ENCODE results near the gene RPL12. TPM values are rescaled to one million over a fixed set of nuclear protein-coding genes. Genes with fewer than 3 reads are reported as not detected.

RPL12 gene
- total and polyA plus RNA-seq, 4 donors = 289 to 829 (median 485) TPM

GRCh38 chr9:127455324-127455992 is 4.3 kb upstream of the RPL12 start:
- Histone ChIP-seq H3K9ac (ENCODE audit: low read depth in 1 of 2, low read length in 2 of 2) (no peak overlapping the region), H3K36me3 (ENCODE audit: control insufficient read depth in 4 of 4, insufficient read depth in 3 of 4, low read depth in 1 of 4, low read length in 3 of 4) (peaks cover 5 to 22% (median 11%) of the 10 kb centered on the region in 4 donors), H3K27ac (ENCODE audit: low read depth in 1 of 2, low read length in 2 of 2) (no peak overlapping the region), H3K9me3 (ENCODE audit: control insufficient read depth in 4 of 4, low read length in 3 of 4) (no peaks in the 10 kb centered on the region), H3K4me1 (ENCODE audit: control insufficient read depth in 4 of 4, insufficient read depth in 4 of 4, low read length in 3 of 4) (peaks cover 2 to 27% (median 16%) of the 10 kb centered on the region in 4 donors), H3K4me3 (ENCODE audit: low read depth in 1 of 3, low read length in 3 of 3) (no peak overlapping the region), H3K27me3 (ENCODE audit: control insufficient read depth in 4 of 4, insufficient read depth in 4 of 4, low read length in 3 of 4) (no peaks in the 10 kb centered on the region)
- WGBS = 53% methylated on average over 6 of the region's 6 CpGs
- peak; percentile 56 for DNase-seq (ENCODE audit: low spot score)
- TF ChIP-seq FOXA2 (IDR thresholded peaks at IDR 0.05) = no peak
- TF ChIP-seq GABPA (IDR thresholded peaks at IDR 0.05 in 1 of 2, conservative IDR thresholded peaks at IDR 0.05 in 1 of 2) = peak in 1 of 2 donors; percentile 57
- peak; percentile 47 for TF ChIP-seq CTCF (IDR thresholded peaks at IDR 0.05; ENCODE audit: low read depth, low read length, missing input control)
- TF ChIP-seq RAD21 (IDR thresholded peaks at IDR 0.05) = peak; percentile 68 to 80

- H3K4me3 ChIP-seq (ENCODE audit: low read depth in 1 of 3, low read length in 3 of 3) = no peak overlapping the region
- peak overlapping the region; percentile 89 to 94 for H3K27ac ChIP-seq (ENCODE audit: low read depth in 1 of 2, low read length in 2 of 2)
- H3K4me1 ChIP-seq (ENCODE audit: control insufficient read depth in 4 of 4, insufficient read depth in 4 of 4, low read length in 3 of 4) = peaks cover 7 to 38% (median 26%) of the 10 kb centered on the region in 4 donors
These were observed 1.5 kb upstream of the RPL12 start for GRCh38 chr9:127452691-127453090.

More at GRCh38 chr9:127452691-127453090, 1.5 kb upstream of the RPL12 start:
- H3K9me3 ChIP-seq (ENCODE audit: control insufficient read depth in 4 of 4, low read length in 3 of 4) = no peaks in the 10 kb centered on the region
- no peak overlapping the region for H3K9ac ChIP-seq (ENCODE audit: low read depth in 1 of 2, low read length in 2 of 2)
- peak; percentile 45 for DNase-seq (ENCODE audit: low spot score)
- peak; percentile 67 for TF ChIP-seq FOXA1 (IDR thresholded peaks at IDR 0.05)
- TF ChIP-seq ATF3 (IDR thresholded peaks at IDR 0.05) = no peak
- peak; percentile 51 for TF ChIP-seq SP1 (IDR thresholded peaks at IDR 0.05)
- peak; percentile 75 to 94 for TF ChIP-seq RXRA (IDR thresholded peaks at IDR 0.05)
- TF ChIP-seq HNF4A (conservative IDR thresholded peaks at IDR 0.05) = peak; percentile 58 to 82
- TF ChIP-seq MAX (IDR thresholded peaks at IDR 0.05) = no peak
- peak; percentile 94 for TF ChIP-seq FOXA2 (IDR thresholded peaks at IDR 0.05)
- TF ChIP-seq TAF1 (conservative IDR thresholded peaks at IDR 0.05) = no peak
- peak; percentile 91 for TF ChIP-seq ZBTB33 (IDR thresholded peaks at IDR 0.05)
- peak in 1 of 2 donors; percentile 49 for TF ChIP-seq JUND (IDR thresholded peaks at IDR 0.05)
- no peak for TF ChIP-seq HNF4G (IDR thresholded peaks at IDR 0.05)
- no peak for TF ChIP-seq GABPA (IDR thresholded peaks at IDR 0.05 in 1 of 2, conservative IDR thresholded peaks at IDR 0.05 in 1 of 2)
- peak; percentile 70 for TF ChIP-seq REST (IDR thresholded peaks at IDR 0.05)
- TF ChIP-seq CTCF (IDR thresholded peaks at IDR 0.05; ENCODE audit: low read depth, low read length, missing input control) = no peak
- TF ChIP-seq EGR1 (IDR thresholded peaks at IDR 0.05; ENCODE audit: low read depth in 2 of 2) = no peak
- no peak for TF ChIP-seq NR2F2 (IDR thresholded peaks at IDR 0.05)
- TF ChIP-seq YY1 (IDR thresholded peaks at IDR 0.05) = peak; percentile 60
- peak in 1 of 2 donors; percentile 13 for TF ChIP-seq RAD21 (IDR thresholded peaks at IDR 0.05)
- WGBS = 31% methylated on average over 4 of the region's 4 CpGs
- no peaks in the 10 kb centered on the region for H3K27me3 ChIP-seq (ENCODE audit: control insufficient read depth in 4 of 4, insufficient read depth in 4 of 4, low read length in 3 of 4)
- peaks cover 7 to 28% (median 17%) of the 10 kb centered on the region in 4 donors for H3K36me3 ChIP-seq (ENCODE audit: control insufficient read depth in 4 of 4, insufficient read depth in 3 of 4, low read depth in 1 of 4, low read length in 3 of 4)
